HG02642 (cell line): ENCODE measurements around the gene LHX2.

Experiments used
- ATAC-seq: cut with Tn5 transposase; IDR thresholded peaks from one replicate; pipeline ENCODE4 v1.9.1; 2021; ENCODE audit warnings: mild to moderate bottlenecking; ENCODE audit not compliant: unreplicated experiment, poor library complexity

Gene LHX2

DNA sequence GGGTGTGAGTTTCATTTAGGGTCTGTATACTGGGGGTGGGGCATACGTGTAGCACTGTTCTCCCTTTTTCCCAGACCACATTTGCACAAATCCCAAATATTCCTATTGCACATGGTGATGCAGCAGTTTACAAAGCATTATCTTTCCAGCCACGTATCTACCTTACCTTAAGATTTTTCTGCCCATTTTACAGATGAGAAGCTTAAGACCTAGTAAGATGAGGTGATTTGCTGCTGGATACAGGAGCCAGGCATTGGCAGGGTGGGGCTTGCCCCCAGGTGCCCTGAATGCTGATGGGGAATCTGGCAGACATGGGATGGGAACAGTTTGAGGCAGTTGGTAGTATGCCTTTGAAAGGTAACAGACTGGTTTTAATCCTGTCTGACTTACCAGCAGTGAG, 12.5 kb downstream of the LHX2 start:
- no peak for ATAC-seq

DNA sequence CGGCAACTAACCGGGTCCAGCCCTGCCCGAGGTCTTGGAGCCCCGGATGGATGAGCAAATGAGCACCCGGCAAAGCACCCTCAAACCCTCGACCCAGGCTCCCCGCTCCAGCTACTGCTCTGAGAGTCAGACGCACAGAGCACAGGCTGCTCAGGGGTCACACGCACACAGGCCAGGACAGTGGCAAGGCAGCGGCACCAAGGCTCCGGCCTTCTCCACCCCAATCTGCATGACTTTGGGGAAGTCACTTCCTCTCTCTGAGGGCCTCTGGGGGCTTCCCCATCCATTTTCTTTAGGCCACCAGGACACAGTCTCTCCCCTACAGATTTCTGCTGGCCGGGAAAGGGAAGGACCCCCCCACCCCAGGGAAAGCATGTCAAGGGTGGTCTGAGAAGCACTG, 18.0 kb downstream of the LHX2 start:
- ATAC-seq, result no peak

DNA sequence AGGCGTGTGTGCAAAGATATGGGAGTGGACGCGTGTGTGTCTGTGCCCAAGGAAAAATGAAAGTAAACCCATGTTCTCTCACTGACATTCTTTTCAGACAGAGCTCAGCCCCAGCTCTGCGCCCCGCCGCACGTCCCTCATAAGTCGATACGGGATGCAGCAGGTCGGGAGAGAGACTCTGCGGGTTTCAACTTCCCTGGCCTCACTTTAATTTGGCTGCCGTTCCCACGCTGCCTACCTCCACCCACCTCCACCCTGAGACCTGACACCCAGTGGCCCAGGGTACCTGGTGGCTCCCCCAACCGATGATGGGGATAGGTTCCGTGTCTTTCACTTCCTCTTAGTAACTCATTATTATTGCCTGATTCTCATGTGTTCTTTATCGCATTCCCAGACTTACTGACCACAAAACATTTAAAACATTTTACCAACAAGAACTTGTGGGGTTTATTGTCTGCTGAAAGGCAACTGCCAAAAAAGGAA, 19.4 kb downstream of the LHX2 start:
- ATAC-seq, result no peak

DNA sequence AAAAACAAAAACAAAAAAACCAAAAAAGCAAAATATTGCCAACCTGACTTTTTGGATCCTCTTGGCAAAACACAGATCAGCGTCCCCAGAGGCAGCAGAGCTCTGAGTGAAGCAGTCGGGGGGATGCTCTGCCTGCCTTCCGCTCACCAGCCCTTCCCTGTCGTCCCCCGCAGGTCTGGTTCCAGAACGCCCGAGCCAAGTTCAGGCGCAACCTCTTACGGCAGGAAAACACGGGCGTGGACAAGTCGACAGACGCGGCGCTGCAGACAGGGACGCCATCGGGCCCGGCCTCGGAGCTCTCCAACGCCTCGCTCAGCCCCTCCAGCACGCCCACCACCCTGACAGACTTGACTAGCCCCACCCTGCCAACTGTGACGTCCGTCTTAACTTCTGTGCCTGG, 20.7 kb downstream of the LHX2 start:
- ATAC-seq, result no peak

DNA sequence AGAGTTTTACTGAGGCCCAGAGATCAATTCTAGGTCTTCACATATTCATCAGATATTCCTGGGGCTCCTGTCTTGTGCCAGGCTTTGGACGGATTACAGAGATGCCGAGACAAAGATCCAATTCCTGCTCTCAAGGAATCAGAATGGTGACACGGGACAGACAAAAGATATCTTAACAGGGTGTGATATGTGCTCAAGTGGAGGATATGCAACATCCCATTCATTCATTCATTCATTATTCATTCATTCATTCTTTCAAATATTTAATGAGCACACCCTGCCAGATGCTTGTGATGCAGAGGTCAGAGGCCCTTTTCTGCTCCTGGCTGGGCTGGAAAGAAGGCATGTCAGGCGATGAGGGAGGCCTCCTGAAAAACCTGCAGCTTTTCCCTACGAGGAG, 21.8 kb downstream of the LHX2 start:
- ATAC-seq, result no peak

DNA sequence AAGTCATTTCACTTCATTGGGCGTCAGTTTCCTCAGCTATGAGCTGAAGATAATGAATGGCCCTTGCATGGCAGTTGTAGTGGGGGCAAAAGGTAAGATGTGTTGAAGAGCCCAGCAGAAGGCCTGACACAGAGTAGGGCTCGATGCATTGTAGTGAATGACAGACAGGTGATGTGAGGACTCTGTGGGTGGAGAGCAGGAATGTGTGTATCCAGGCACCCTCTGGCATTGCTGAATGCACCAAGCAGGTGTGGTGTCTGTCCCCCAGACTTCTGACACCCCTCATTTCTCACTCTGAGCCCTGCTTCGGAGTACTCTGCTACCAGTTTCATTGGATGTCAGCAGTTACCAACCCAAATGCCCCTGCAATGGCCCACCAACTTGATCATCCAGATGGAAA, 22.4 kb downstream of the LHX2 start:
- no peak for ATAC-seq

DNA sequence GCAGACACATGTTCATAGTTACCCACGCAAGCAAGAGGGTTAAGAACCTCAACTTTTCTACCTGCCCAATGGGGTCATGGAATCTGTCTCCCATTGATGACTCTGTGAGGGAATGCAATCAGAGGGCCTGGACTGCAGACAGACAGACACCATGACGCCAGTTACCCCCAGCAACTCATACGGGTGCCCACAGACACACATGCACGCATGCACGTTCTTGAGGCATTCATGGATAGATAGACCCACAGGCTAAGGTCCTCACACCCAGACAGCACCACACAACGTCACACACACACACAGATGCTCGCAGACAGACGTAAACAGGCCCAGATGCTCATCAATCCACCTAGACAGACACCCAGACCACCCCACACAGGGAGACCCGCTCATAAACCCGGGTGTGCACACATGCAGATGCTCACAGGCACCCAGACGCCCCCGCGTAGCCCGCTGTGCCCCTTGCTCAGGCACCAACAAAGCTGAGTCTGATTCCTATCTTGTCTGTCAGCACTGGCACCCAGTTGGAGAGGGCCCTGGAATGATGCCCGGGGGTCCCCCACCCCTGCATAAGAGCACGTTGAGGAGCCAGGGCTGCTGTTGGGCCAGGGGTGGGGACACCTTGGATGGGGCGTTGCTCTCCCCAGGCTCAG, 23.6 kb downstream of the LHX2 start:
- no peak for ATAC-seq

DNA sequence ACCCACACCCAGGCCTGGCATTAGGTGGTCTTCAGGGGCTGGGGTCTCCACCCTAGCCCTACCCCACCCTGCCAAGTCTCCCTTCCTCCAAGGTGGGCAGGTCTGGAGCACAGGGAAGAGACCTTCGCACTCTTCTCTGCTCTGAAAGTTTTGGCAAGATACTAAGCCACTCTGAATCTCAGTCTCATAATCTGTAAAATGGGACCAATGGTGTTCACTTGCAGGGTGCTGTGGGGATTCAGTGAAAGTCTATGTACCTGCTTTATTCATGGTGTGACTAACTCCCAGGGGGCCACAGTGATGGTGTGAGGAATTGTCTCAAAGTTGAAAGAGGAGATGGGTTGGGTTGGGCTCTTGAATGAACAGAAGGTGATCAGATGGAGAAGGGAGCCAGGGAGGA, 25.0 kb downstream of the LHX2 start:
- no peak for ATAC-seq

DNA sequence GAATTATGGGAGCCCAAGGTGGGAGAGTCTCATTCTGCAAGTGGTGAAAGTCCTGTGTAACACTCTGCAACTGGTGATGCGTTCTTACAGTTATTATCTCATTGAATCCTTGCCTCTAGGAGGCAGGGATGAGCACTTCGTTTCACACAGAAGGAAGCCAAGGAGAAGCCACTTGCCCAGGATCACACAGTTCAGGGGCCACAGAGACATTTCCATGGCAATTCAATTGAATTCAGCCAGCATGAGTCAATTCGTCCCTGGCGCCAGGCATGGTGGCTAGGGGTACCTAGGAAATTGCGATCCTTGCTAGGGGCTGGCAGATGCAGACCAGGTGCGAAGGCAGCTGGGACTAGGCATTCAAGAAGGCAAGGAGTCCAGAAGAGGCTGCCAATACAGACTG, 26.2 kb downstream of the LHX2 start:
- no peak for ATAC-seq

DNA sequence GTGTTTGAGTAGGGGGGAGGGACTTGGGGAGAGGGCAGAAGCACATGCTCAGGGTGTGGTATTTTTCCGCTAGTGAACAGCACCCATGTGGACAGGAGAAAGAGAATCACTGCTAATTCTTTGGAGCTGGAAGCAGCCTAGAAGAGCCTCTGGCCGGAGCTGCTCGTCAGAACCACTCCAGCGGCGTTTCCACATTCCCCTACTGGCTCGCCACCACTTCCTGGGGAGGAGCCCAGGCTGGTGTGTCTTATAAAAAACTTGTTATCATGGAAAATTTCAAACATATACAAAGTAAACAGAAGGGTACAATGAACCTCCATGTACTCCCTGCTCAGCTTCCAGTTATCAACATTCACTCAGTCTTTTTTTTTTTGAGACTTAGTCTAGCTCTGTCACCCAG, 26.7 kb downstream of the LHX2 start:
- no peak for ATAC-seq

DNA sequence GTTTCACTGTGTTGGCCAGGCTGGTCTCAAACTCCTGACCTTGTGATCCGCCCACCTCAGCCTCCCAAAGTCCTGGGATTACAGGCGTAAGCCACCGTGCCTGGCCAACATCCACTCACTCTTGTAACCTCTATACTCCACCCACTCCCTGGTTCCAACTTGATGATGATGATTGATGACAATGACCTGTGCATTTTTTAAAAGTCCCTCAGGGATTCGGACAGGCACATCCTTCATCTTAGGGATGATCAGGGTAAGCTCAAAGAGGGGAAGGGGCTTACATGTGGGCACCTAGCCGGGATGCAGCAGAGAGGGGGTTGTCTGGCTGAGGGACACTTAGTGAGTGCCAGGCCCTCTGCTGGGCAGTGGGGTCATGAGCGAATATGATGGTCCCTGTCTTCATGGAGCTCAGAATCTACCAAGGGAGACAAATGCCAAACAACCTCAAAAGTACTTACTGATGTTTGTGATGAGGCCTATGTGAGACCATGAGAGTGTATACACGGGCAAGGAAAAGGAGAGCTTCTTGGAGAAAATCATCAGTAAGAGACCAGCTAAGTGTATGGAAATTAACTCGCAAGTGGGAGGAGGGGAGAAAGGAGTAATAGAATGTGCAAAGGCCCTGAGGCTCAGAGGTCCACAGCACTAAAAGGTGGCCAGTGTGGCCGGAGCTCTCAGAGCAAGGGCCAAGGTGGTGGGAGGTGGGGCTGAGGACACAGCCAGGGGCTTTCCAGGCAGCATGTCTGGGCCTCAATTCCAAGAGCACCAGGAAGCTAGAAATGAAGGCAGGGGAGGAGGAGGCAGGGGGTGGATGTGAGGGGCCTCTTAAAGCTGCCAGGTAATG, 27.4 kb downstream of the LHX2 start:
- no peak for ATAC-seq

DNA sequence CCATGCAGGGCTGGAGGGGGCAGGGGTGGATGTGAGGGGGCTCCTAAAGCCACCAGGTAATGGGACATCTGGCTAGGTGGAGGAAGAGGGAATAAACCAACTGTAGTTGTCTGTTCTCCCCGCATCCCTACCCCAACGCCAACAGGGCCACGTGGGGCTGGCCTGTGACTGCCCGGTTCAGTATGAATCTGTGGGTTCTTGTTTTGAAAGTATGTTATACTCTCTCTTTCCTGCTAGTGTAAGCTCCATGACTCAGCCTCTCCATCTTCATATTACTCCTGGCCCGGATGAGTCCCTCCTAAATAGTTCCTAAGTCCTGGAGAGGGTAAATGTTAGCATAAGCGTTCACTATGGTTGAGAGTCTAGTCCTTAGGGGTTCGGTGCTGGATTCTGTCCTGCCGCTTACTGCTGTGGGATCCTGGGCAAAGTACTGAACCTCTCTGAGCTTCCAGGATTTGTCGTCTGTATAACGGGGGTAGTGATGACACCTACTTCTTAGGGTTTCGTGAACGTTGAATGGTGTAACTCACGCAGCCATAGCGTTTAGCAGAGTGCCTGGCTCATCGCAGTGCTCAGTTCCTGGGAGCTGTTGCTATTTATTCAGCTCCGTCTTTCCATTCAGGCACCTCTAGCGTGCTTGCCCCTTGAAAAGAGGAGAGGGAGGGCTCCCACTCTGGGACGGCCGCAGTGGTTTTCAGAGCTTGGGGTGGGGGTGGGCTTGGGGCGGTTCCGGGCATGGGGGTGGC, 28.8 kb downstream of the LHX2 start:
- no peak for ATAC-seq

DNA sequence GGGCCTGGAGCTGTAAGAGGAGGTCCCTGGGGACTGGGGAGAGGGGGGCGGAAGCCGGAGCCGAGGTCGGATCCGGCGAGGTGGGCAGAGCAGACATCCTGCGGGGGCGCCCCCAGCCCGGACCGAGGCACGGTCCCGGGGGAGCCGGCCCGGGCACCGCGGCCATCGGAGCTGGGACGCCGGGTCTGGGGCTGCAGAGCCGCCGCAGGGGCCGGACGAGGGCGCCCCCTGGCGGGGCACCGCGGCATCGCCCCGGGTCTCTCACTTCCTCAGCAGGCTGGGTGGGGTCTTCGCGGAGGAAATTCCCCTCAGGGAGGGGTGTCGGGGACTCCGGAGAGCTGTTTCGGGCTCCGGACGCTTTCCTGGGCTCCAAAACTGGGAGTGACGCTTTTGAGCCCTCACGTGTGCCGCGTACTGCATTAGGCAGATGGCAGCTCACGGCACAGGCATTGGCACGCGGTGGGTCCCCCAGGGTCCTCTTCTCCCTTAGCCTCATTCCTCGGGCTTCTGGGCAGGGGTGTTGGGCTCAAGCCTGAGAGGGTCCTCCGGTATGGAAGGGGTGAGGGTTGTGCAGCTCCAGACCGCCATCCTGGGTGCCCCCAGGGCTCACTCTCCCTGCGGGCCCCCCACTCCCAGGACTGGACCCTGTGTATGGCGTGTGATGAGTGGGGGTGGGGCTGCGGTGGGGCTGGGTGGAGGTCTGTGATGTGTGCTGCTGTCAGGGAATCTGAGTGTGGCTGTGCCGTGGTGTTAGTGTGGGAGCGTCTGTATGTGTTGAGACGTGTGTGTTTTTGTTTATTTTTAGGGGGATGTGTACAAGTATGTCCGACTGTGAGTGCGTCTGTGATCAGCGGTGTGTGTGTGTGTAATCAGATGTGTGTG, 29.6 kb downstream of the LHX2 start:
- no peak for ATAC-seq

DNA sequence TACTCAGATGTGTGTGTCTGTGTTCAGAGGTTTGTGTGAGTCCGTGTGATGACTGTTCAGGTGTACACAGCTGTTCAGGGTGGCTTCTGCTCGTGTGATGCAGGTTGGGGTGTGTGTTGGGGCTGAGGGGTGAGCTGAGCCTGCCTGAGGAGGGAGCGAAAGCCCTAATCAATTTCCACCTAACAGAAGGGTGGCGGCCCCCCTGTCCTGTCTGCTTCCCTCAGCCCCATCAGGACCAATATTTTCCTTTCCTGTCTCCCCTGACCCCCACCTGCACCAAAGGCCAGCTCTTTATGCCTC, 30.2 kb downstream of the LHX2 start:
- ATAC-seq, result no peak

DNA sequence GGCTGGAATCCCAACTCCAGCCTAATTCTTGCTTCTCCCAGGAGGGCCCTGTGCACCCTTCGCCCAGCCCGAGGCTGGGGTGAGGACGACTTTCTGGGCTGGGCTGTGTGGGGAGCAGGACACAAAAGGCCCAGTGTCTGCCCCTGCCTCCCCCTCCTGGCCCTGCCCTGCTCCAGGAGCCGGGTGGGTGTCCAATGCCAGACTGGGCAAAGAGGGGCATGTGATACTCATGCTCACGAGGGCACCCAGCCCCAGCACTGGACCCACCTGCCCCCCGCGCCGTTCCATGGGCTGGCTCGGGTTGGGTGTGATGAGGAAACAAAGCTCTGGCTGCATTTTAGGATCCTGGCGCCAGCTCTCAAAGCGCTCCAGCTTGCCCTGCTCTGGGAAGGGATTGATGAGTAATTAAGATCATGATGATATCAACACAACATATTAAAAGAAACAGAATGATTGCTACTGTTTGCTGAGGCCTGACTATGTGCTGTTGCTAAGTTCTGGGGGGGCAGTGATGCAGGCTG, 30.7 kb downstream of the LHX2 start:
- no peak for ATAC-seq

DNA sequence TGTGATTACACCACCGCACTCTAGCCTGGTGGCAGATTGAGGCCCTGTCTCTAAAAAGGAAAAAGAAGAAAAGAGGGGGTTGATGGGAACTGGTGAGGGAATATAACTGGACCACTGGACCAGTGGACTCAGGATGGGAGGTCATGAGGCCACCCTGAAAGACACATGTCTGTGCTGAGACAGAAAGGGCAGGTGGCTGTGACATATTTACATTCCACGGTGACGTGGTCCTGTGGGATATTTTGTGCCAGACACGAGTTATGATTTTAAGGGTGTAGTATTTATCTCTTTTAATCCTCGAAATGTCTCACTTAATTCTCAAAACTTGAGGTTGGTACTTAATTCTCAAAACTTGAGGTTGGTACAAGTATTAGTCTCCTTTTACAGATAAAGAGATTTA, 32.9 kb downstream of the LHX2 start:
- ATAC-seq, result no peak

DNA sequence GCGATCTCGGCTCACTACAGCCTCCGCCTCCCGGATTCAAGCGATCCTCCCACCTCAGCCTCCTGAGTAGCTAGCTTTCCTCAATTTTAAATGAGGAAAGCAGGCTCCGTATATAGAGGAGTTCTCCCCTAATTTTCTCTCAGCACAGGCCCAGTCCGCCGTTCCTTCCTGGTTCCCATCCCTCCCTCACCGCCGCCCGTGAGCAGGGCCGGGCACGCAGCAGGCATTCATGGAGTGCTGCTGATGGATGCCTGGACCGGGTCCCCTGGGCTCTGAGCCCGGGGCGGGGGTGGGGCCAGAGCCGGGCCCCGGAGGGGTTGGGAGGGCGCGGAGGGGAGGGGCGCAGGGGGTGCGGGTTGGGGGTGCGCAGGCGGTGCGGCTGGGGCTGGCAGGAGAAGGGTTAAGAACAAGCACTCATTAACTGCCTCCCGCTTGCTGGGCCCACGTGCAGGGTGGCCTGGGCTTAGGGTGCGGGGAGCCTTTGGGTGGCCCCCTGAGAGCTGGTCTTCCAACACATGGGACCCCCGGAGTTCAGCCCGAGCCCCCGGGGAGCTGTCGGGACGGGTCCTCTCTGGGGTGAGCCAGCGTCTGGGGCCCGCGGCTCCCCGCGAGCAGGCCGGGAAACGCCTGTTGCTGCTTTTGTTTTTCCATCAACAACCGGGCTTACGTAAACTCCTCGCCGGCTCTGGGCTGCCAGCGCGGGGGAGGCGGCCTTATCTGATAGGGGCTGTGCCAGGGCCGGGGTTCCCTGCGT, 33.7 kb downstream of the LHX2 start:
- no peak for ATAC-seq

DNA sequence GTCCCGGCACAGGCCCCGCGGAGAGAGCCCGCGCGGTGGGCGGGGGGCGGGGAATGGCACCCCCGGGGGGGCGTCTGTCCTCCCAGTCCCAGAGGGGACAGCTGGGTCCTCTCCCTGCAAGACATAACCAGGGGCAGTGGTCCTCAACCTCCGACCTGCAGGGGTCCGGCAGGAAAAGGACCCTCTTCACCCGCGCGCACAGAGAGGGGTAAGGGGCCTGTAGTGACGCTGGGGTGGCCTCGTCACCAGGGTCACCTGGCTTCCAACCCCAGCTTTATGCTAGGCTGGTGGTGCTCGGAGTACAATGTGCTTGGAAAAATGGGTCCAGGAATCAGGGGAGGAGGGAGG, 34.2 kb downstream of the LHX2 start:
- no peak for ATAC-seq

DNA sequence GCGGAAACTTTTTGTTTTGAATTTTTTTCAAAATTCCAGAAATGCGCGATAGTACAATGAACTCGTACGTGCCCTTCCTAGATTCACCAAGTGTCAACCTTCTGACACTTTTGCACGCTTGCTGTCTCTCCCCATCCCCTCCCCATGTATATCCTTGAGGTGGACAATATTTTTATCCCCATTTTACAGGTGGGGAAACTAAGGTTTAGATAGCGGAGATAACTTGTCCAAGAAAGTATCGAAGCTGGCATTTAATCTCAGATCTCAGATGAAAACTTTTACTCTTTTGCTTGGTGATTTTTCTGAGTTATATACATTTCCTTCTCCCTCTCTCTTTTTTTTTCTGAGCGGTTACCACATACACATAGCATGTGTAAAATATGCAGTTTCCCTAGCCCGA, 34.6 kb downstream of the LHX2 start:
- no peak for ATAC-seq

DNA sequence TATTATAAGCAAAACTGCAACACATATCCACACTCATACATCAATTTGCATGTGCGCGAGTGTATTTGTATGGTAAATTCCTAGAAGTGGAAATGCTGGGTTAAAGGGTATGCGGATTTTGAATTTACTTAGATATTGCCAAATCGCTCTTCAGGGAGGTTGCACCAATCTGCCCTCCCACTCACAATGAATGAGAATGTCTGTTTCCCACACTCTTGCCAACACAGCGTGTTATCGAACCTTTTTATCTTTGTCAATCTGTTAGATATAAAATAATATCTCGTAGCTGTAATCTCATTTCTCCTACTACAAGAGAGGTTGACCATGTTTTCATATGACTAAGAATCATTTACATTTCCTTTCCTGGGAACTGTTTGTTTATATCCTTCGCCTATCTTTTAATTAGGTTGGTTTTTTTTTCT, 35.7 kb downstream of the LHX2 start:
- ATAC-seq, result no peak
